K562 treated with DMSO at 1 percent for 24 hours (cell line): ENCODE measurements around the gene DPY19L2. TPM values are rescaled to one million over a fixed set of nuclear protein-coding genes. Genes with fewer than 3 reads are reported as not detected.

Source experiments
- total RNA-seq: library from RNA; unstranded; fragments of 300-600 nt; gene quantifications from 2 replicates; pipeline ENCODE4 v1.2.3, GENCODE V29; 2022; ENCODE audit warnings: low read depth; ENCODE audit not compliant: insufficient read depth

DPY19L2 gene
- 0.50 TPM in 1 of 2 replicates, not detected in the other for total RNA-seq

DNA sequence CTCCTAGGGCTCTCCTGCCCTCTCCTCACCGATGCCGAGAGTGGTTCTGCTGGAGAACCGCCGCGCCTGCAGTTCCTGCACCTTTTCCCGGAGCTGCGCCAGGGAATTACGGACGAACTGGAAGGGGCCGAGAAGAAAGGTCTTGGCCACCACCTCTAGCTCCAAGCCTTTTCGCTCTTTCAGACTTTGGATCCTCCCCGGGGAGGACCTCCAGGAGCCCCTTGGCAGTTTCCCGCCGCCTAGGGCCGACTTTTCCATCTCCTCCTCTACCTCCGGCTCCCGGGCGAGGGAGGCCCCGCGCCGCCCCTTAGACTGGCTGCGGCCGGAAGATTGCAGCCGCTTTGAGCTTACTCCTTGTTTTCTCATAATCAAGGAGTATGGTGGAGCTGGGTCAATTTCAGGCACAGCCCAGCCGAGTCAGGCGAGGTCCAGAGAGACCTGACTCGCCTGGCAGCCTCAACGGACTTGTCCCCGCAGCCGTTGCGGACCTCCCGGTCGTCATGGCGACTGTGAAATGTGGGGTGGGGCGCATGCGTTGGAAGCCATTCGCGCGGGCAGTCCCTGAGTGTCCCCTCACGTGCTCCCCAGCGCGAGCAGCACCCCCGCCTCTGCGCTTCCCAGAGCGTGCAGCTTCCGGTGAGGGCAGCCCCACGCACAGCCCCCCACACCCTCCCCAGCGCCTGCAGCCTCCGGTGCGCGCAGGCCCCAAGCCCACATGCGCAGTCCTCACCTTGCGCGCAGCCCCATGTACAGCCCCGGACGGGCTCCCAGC, at the start of gene DPY19L2:
DPY19L2 (minus strand) TSS at position 466 of the 772 bp plus-strand sequence; CDS start at position 366, 100 bp downstream.

Other genes with a start within 250 kb of the DPY19L2 start
- gene RXYLT1, start 111.4 kb upstream of the DPY19L2 start, total RNA-seq = 14.5 and 15.6 TPM in 2 replicates
- gene SRGAP1, start 176.2 kb upstream of the DPY19L2 start, total RNA-seq = 0.02 TPM in 1 of 2 replicates, not detected in the other